Measurements from ENCODE around the gene MAPK8IP1. TPM values are rescaled to one million over a fixed set of nuclear protein-coding genes. Genes with fewer than 3 reads are reported as not detected.

Gene MAPK8IP1
- total RNA-seq, 2 experiments from 2014 or later = 0.56 to 0.64 TPM

- Mint-ChIP-seq H3K4me3 (no peak overlapping the region), H3K27ac (no peak overlapping the region), H3K27me3 (no peaks in the 10 kb centered on the region), H3K9me3 (no peaks in the 10 kb centered on the region), H3K4me1 (peaks cover under 1% of the 10 kb centered on the region), H3K36me3 (ENCODE audit: low read depth) (peaks cover 6% of the 10 kb centered on the region)
- DNase-seq = no peak
- ChIA-PET CTCF (interaction anchor here (1.2 to 1.7 kb wide), 2 partner anchors 13 to 28 kb away, joined by 4 read pairs; no protein-coding TSS in a partner anchor), POLR2A (no interaction called here)
These were observed 51.1 kb downstream of the MAPK8IP1 start for GRCh38 chr11:45936511-45937054.

DNA sequence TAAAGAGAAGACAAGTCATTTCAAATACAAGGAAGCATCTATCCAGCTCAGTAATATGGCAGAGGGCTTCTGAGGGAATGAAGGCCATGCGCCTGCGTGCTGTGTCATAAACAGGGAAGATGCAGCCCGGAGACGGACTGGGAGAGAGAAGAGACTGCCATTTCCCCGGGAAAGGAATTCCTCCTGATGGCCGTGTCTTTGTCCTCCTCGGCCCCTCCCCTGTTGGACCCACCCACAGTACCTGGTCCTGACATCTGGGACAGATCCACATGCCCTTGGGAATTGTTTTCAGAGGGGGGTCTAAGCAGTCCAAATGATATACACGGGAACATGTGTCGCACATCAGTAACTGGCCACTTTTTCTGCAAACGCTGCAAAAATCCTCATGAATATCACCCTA lies 52.5 kb downstream of the MAPK8IP1 start:
- no peaks in the 10 kb centered on the region for H3K9me3 Mint-ChIP-seq
- H3K36me3 Mint-ChIP-seq (ENCODE audit: low read depth) = peaks cover 3% of the 10 kb centered on the region
- ChIA-PET POLR2A (interaction anchor here (0.7 kb wide), 1 partner anchor 50 kb away, joined by 3 read pairs; no protein-coding TSS in a partner anchor), CTCF (interaction anchor here (1.2 kb wide), 1 partner anchor 27 kb away, joined by 4 read pairs; no protein-coding TSS in a partner anchor)
- H3K4me3 Mint-ChIP-seq = no peak overlapping the region
- H3K27ac Mint-ChIP-seq = no peak overlapping the region
- no peaks in the 10 kb centered on the region for H3K4me1 Mint-ChIP-seq
- H3K27me3 Mint-ChIP-seq = no peaks in the 10 kb centered on the region
- DNase-seq = no peak

DNA sequence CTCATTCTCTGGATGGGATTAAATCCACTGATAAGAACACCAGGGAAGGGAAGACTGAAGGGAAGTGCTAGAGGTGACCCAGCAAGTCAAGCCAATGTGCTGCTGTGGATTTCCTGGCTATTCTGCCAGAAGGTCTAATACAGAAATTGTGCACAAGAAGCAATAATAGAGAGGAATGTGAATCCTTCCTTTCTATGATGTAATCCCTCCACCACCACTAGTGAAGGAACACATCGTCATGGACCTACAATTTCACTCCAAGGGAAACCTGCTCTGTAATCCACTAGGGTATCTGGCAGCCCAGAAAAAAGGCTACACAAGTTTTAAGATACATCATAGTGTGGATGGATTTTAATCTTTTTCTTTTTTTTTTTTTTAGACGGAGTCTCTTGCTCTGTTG lies 54.4 kb downstream of the MAPK8IP1 start:
- Mint-ChIP-seq H3K9me3 (no peaks in the 10 kb centered on the region), H3K4me1 (no peaks in the 10 kb centered on the region), H3K36me3 (ENCODE audit: low read depth) (peaks cover 1% of the 10 kb centered on the region), H3K4me3 (no peak overlapping the region), H3K27ac (no peak overlapping the region), H3K27me3 (no peaks in the 10 kb centered on the region)
- POLR2A ChIA-PET = no interaction called here
- DNase-seq = no peak
- CTCF ChIA-PET = interaction anchor here (0.9 to 1.0 kb wide), 2 partner anchors 10 to 27 kb away, joined by 3 read pairs; no protein-coding TSS in a partner anchor

DNA sequence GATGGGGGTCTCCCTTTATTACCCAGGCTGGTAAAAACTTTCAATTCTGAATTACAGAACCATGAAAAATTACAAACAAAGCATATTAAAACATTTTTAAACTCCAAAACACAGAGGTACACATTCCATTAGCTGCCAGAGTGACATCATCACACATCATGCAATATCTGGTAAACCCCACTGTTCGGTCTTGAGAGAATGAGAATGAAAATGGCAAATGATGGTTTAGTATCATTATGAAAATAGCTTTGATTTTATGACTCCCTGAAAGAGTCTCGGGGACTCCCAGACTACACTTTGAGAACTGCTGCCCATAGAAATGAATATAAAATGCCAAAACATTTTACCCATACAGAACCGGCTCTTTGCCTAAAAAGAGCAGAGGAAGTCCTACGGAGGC lies 55.8 kb downstream of the MAPK8IP1 start:
- no peaks in the 10 kb centered on the region for H3K9me3 Mint-ChIP-seq
- DNase-seq = no peak
- H3K27me3 Mint-ChIP-seq = no peaks in the 10 kb centered on the region
- no peak overlapping the region for H3K27ac Mint-ChIP-seq
- H3K36me3 Mint-ChIP-seq (ENCODE audit: low read depth) = peaks cover 12% of the 10 kb centered on the region
- no peaks in the 10 kb centered on the region for H3K4me1 Mint-ChIP-seq
- ChIA-PET CTCF (interaction anchor here (1.7 to 1.9 kb wide), 2 partner anchors 11 to 13 kb away, joined by 4 to 5 read pairs; no protein-coding TSS in a partner anchor), POLR2A (no interaction called here)
- no peak overlapping the region for H3K4me3 Mint-ChIP-seq

- POLR2A ChIA-PET = no interaction called here
- Mint-ChIP-seq H3K4me1 (no peaks in the 10 kb centered on the region), H3K27ac (no peak overlapping the region), H3K27me3 (no peaks in the 10 kb centered on the region), H3K9me3 (no peaks in the 10 kb centered on the region), H3K36me3 (ENCODE audit: low read depth) (peaks cover 12% of the 10 kb centered on the region), H3K4me3 (no peak overlapping the region)
- DNase-seq = no peak
- CTCF ChIA-PET = interaction anchor here (1.2 to 1.9 kb wide), 3 partner anchors 10 to 23 kb away, joined by 3 to 5 read pairs (median 4); no protein-coding TSS in a partner anchor
These were observed 56.9 kb downstream of the MAPK8IP1 start for GRCh38 chr11:45942381-45942780.

- H3K27ac Mint-ChIP-seq = no peak overlapping the region
- ChIA-PET POLR2A (no interaction called here), CTCF (no interaction called here)
- H3K4me1 Mint-ChIP-seq = no peaks in the 10 kb centered on the region
- DNase-seq = no peak
- H3K27me3 Mint-ChIP-seq = no peaks in the 10 kb centered on the region
- H3K36me3 Mint-ChIP-seq (ENCODE audit: low read depth) = peaks cover 18% of the 10 kb centered on the region
- H3K4me3 Mint-ChIP-seq = no peak overlapping the region
- no peaks in the 10 kb centered on the region for H3K9me3 Mint-ChIP-seq
These were observed 60.0 kb downstream of the MAPK8IP1 start for GRCh38 chr11:45945397-45945999.

DNA sequence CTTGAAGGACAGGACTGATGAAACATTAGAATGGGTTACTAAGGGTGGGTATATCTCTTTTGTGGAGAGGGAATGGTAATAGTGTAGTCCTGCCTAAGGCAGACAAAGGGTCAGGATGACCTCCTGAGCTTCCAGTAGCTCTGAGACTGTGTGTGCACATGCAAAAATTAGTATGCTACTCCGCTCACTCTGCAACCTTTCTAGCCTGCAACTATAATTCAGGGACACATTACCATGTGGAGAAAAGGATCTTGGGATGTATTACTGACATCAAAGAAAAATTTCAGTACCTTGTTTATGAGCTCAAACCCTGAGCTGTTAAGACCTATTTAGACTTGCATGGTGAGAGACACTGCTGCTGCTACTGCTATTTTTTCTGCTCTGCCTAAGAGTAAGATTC lies 62.4 kb downstream of the MAPK8IP1 start:
- no peak for DNase-seq
- ChIA-PET POLR2A (no interaction called here), CTCF (interaction anchor here (1.6 kb wide), 1 partner anchor 12 kb away, joined by 5 read pairs; no protein-coding TSS in a partner anchor)
- no peaks in the 10 kb centered on the region for H3K27me3 Mint-ChIP-seq
- no peak overlapping the region for H3K27ac Mint-ChIP-seq
- no peak overlapping the region for H3K4me3 Mint-ChIP-seq
- H3K9me3 Mint-ChIP-seq = no peaks in the 10 kb centered on the region
- no peaks in the 10 kb centered on the region for H3K4me1 Mint-ChIP-seq
- H3K36me3 Mint-ChIP-seq (ENCODE audit: low read depth) = peaks cover 22% of the 10 kb centered on the region

DNA sequence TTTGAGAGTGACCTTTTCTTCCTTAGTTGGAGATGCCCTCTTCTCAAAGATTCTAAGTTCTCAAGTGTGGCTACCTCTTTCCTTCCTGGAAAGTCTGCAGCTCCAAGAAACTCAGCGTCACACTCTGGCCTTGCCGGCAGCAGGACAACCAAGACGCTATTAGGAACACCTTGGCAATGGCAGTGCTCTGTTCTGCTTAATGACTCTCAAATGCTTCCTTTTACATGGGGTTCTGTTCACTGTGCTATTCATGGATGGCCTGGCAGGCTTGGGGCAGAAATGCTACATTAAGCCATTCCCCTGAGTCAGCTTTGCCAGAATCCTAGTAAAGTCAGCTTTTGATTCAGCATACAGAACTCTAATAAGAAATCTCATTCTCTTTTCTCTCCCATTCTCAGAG lies 62.9 kb downstream of the MAPK8IP1 start:
- Mint-ChIP-seq H3K4me3 (no peak overlapping the region), H3K36me3 (ENCODE audit: low read depth) (peaks cover 22% of the 10 kb centered on the region), H3K4me1 (no peaks in the 10 kb centered on the region), H3K27me3 (no peaks in the 10 kb centered on the region), H3K27ac (no peak overlapping the region), H3K9me3 (no peaks in the 10 kb centered on the region)
- DNase-seq = no peak
- POLR2A ChIA-PET = no interaction called here
- CTCF ChIA-PET = interaction anchor here (1.3 to 1.6 kb wide), 2 partner anchors 11 to 12 kb away, joined by 3 to 5 read pairs; no protein-coding TSS in a partner anchor

GRCh38 chr11:45949992-45950407 lies 64.5 kb downstream of the MAPK8IP1 start:
- peaks cover 20% of the 10 kb centered on the region for H3K36me3 Mint-ChIP-seq (ENCODE audit: low read depth)
- H3K4me3 Mint-ChIP-seq = no peak overlapping the region
- no peaks in the 10 kb centered on the region for H3K9me3 Mint-ChIP-seq
- POLR2A ChIA-PET = no interaction called here
- H3K4me1 Mint-ChIP-seq = no peaks in the 10 kb centered on the region
- no peak overlapping the region for H3K27ac Mint-ChIP-seq
- no peak for DNase-seq
- CTCF ChIA-PET = interaction anchor here (1.3 to 2.0 kb wide), 3 partner anchors 9 to 15 kb away, joined by 4 to 6 read pairs (median 4); no protein-coding TSS in a partner anchor
- H3K27me3 Mint-ChIP-seq = no peaks in the 10 kb centered on the region

Other genes starting within 250 kb of the MAPK8IP1 start
- gene CHST1, start 220.0 kb upstream of the MAPK8IP1 start, total RNA-seq = not detected
- 10 to 100 TPM; 18.0 to 18.2 TPM for gene SLC35C1, start 80.5 kb upstream of the MAPK8IP1 start, total RNA-seq
- gene CRY2, start 38.2 kb upstream of the MAPK8IP1 start, total RNA-seq = 10 to 100 TPM; 25.6 to 26.3 TPM
- 1 to 10 TPM; 3.2 to 3.9 TPM for gene FREY1, start 21.6 kb downstream of the MAPK8IP1 start, total RNA-seq
- gene PEX16, start 32.2 kb downstream of the MAPK8IP1 start, total RNA-seq = 10 to 100 TPM; 47.1 to 51.1 TPM
- under 1 TPM; 0.40 to 0.44 TPM for gene LARGE2, start 37.0 kb downstream of the MAPK8IP1 start, total RNA-seq
- gene PHF21A, start 235.8 kb downstream of the MAPK8IP1 start, total RNA-seq = 10 to 100 TPM; 37.8 to 38.4 TPM

Data from activated CD4-positive, alpha-beta T cell treated with anti-CD3 and anti-CD28 coated beads, Interleukin-2, amount 10 ng/mL, durations not matched to agents 7 days and 5 days (primary cell).